Fibroblast of mammary gland (primary cell): ENCODE measurements around the gene RCE1.
A peak's percentile ranks its signal among the peaks of the same experiment; 100 is the strongest.
"Not testable (repeated sequence)": the region's sequence is repeated elsewhere in the genome, so short reads cannot be mapped to it uniquely, and the experiment has no call there.

Experiments used
- DNase-seq: peaks from one replicate; pipeline ENCODE4 v3.0.0-alpha.2; 2010; ENCODE audit warnings: low read depth
- H3K4me3 ChIP-seq: 2 replicates; pipeline ENCODE4 v1.5.1; 2011; ENCODE audit warnings: low read depth, mild to moderate bottlenecking, low read length, moderate library complexity; ENCODE audit not compliant: control insufficient read depth
- CTCF ChIP-seq: conservative IDR thresholded peaks from 2 replicates; pipeline ENCODE4 v1.5.1; 2011; ENCODE audit warnings: low read depth, low read length, inconsistent platforms; ENCODE audit not compliant: control insufficient read depth, insufficient read depth

RCE1 gene

DNA sequence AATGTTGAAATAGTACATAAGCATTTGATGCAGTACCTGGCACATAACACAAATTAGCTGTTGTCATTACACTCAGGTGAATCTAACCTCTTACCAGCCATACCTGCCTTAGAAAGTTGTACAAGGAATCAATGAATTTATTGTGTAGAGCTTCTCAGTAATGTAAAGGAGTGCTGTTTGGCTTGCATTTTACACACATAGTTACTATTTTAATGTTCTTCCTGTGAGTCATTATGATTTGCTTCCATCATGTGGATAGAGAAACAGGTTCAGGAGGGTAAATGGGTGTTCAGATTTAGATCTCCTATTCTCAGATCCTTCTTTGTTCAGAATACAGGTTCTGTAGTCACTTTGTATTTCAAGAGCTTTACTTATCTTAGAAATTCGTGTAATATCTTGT lies 27.6 kb upstream of the RCE1 start:
- no peak for TF ChIP-seq CTCF
- DNase-seq, result peak; percentile 6
- H3K4me3 ChIP-seq, result no peak overlapping the region

DNA sequence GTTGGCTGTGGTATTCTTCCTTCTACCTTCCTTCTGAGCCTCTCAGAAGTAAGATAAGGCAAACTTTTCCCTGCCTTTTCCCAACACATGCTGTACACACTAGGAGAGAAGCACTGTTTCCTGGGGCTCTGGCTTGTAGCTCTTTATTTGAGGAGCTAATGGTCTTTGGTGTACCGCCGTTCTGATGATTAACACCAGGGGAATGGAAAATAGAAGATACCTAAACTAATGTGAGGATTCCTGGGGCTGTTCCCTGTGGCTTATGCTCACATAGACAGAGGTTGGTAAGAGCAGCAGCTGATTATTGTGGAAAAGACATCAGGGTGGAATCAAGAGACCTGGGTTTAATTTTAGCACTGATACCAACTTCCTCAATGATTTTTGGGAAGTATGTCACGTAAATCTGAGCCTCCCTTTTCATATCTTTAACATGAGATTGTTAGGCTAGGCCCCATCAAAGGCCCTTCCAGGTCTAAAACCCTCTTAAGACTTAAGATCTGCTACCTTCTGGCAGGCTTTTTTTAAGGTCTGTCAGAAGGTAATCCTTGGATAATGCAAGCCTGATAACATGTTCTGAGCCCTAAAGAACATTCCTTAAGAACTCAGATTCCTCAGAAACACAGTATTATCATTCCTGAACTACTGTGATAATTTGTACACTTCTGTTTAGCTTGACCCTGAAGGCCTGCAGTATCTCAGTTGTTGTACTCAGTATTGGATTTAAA lies 24.8 kb upstream of the RCE1 start:
- no peak for TF ChIP-seq CTCF
- no peak overlapping the region for H3K4me3 ChIP-seq
- DNase-seq, result no peak

DNA sequence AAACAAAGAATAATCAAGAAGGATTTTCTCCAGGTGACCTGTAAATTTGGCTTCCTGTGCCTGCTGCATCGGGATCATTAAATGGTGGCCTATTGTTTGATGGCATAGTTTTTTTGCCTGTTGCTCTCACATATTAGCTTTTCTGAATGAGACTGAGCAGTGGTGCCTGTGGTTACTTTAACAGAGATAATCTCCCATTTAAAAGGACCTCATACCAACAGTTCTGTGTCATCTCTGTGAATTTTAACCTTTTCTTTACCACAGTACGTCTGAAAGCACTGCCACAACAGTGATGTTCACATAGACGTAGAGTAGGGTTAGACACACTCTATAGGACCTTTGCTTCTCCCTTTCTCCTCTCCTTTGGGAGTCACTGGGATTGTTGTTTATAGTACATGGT lies 22.9 kb upstream of the RCE1 start:
- no peak for DNase-seq
- H3K4me3 ChIP-seq, result no peak overlapping the region
- no peak for TF ChIP-seq CTCF

GRCh38 chr11:66820901-66821300 lies 22.3 kb upstream of the RCE1 start:
- H3K4me3 ChIP-seq, result no peak overlapping the region
- no peak for TF ChIP-seq CTCF
- no peak for DNase-seq

DNA sequence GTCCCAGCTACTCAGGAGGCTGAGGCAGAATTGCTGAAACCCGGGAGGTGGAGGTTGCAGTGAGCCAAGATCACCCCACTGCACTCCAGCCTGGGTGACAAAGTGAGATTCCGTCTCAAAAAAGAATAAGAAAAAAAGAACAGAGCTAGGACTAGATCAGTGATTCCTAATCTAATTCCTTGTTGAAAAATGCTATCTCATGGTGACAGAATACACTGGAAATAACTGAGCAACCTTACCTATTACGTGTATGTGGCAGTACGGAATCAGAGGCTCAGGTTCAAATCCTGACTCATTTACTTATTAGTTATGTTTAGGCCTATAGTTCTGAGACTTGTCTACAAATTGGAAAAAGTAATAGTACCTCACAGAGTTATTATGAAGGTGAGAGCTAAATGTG lies 19.5 kb upstream of the RCE1 start:
- DNase-seq, result no peak
- TF ChIP-seq CTCF, result no peak
- no peak overlapping the region for H3K4me3 ChIP-seq

- H3K4me3 ChIP-seq, DNase-seq: not testable (repeated sequence)
Observed at GRCh38 chr11:66824573-66824972, 18.7 kb upstream of the RCE1 start.

- TF ChIP-seq CTCF, result no peak
- H3K4me3 ChIP-seq, result no peak overlapping the region
- DNase-seq, result no peak
Observed at GRCh38 chr11:66834539-66834845, 8.7 kb upstream of the RCE1 start.
